Muscle of leg (tissue), 9 donors: ENCODE results near the gene OSTF1. TPM values are rescaled to one million over a fixed set of nuclear protein-coding genes. Genes with fewer than 3 reads are reported as not detected.

Source experiments
- polyA plus RNA-seq, 8 donors: library from polyadenylated mRNA; unstranded; fragments of 120-200 nt; gene quantifications; one replicate each; pipeline versions ENCODE4 v1.2.1 to v1.2.3, GENCODE V29; 2013; ENCODE audit warnings: inconsistent platforms in 1 of 8, low replicate concordance in 1 of 8; ENCODE audit not compliant: insufficient read length in 8 of 8, insufficient read depth in 1 of 8
- total RNA-seq: library from RNA; stranded (reverse); fragments of 120-200 nt; gene quantifications from one replicate; pipeline ENCODE4 v1.2.4, GENCODE V29; 2013

OSTF1 gene
- total and polyA plus RNA-seq, 9 donors: 14.6 to 22.6 (median 16.7) TPM

Other genes with a start within 250 kb of the OSTF1 start
- gene TRPM6, start 200.6 kb upstream of the OSTF1 start, total RNA-seq: 0.04 TPM
- gene TRPM6, start 200.6 kb upstream of the OSTF1 start, polyA plus RNA-seq: under 1 TPM; 0.04 to 0.62 (median 0.08) TPM
- 2.9 TPM for gene C9orf40, start 135.6 kb upstream of the OSTF1 start, total RNA-seq
- gene C9orf40, start 135.6 kb upstream of the OSTF1 start, polyA plus RNA-seq: 1 to 10 TPM; 5.3 to 6.3 (median 5.9) TPM
- 12.5 TPM for gene CARNMT1, start 60.2 kb upstream of the OSTF1 start, total RNA-seq
- 10 to 100 TPM in 3 of 8 donors, 1 to 10 TPM in 5; 7.6 to 11.0 (median 8.6) TPM for gene CARNMT1, start 60.2 kb upstream of the OSTF1 start, polyA plus RNA-seq
- gene NMRK1, start 359 bp upstream of the OSTF1 start, total RNA-seq: 14.2 TPM
- gene NMRK1, start 359 bp upstream of the OSTF1 start, polyA plus RNA-seq: 10 to 100 TPM in 6 of 8 donors, 1 to 10 TPM in 2; 8.8 to 17.0 (median 11.3) TPM